Sigmoid colon (tissue), 7 donors: ENCODE results near the gene STKLD1. TPM values are rescaled to one million over a fixed set of nuclear protein-coding genes. Genes with fewer than 3 reads are reported as not detected.

Experiments
- DNase-seq: peaks from one replicate; pipeline ENCODE4 v3.0.0-alpha.2; 2019
- H3K27ac ChIP-seq, 4 donors: fragments of 200-600 bp; sonication (generic); one replicate each; pipeline ENCODE4 v1.5.1; 2016 to 2019; ENCODE audit warnings: mild to moderate bottlenecking in 1 of 4
- H3K27me3 ChIP-seq, 3 donors: fragments of 200-600 bp; sonication (generic); one replicate each; pipeline ENCODE4 v1.5.1; 2019; ENCODE audit warnings: mild to moderate bottlenecking in 1 of 3
- H3K36me3 ChIP-seq, 4 donors: fragments of 200-600 bp; sonication (generic); one replicate each; pipeline ENCODE4 v1.5.1; 2016 to 2019
- H3K4me1 ChIP-seq, 4 donors: fragments of 200-600 bp; sonication (generic); one replicate each; pipeline ENCODE4 v1.5.1; 2017 to 2019
- H3K4me3 ChIP-seq, 4 donors: fragments of 200-600 bp; sonication (generic); one replicate each; pipeline ENCODE4 v1.5.1; 2017 to 2019; ENCODE audit warnings: mild to moderate bottlenecking in 2 of 4, moderate library complexity in 1 of 4
- H3K9me3 ChIP-seq, 4 donors: fragments of 200-600 bp in 3 of 4; sonication (generic) in 3 of 4; one replicate each; pipeline versions ENCODE4 v1.5.1 to v1.6.1; 2013 to 2019
- EP300 ChIP-seq, 4 donors: sonication (generic); formaldehyde crosslinking; IDR thresholded peaks; one replicate each; pipeline ENCODE4 v1.6.1; 2017; ENCODE audit warnings: antibody characterized with exemption in 4 of 4
- POLR2A ChIP-seq, 2 donors: fragments of 450-650 bp; IDR thresholded peaks; one replicate each; pipeline ENCODE4 v1.6.1; 2016; ENCODE audit warnings: antibody characterized with exemption in 2 of 2, mild to moderate bottlenecking in 2 of 2, moderate library complexity in 2 of 2
- POLR2AphosphoS5 ChIP-seq, 4 donors: sonication (generic); formaldehyde crosslinking; IDR thresholded peaks; one replicate each; pipeline ENCODE4 v1.6.1; 2017; ENCODE audit warnings: antibody characterized with exemption in 4 of 4
- WGBS, 2 donors: extraction: QIAGEN DNeasy Blood & Tissue Kit; methylation state at CpG; one replicate each; pipeline ENCODE4 v1.1.7; 2013; 5-methylcytosine and 5-hydroxymethylcytosine counted together
- intact Hi-C: fragments of 100-400 bp; cut with DNase I; formaldehyde crosslinking; loops from one replicate; pipeline ENCODE4 v1.15.1; 2023
- polyA plus RNA-seq, 3 donors: library from polyadenylated mRNA; stranded (reverse); fragments of 200-250 nt; gene quantifications; one replicate each; pipeline ENCODE4 v1.2.3, GENCODE V29; 2013
- total RNA-seq, 4 donors: library from RNA; depleted of rRNA; stranded (reverse); fragments of >200 nt; gene quantifications; one replicate each; pipeline ENCODE4 v1.1.0, GENCODE V29; 2016
- TF ChIP-seq, protein P1 (sequence below), 4 experiments: fragments of 450-650 bp in 3 of 4; fragments of 200-600 bp in 1 of 4; IDR thresholded peaks; one replicate each; pipeline ENCODE4 v1.5.1; 2016 to 2019; ENCODE audit warnings: antibody characterized with exemption in 4 of 4, mild to moderate bottlenecking in 3 of 4, moderate library complexity in 2 of 4
- donor health status: healthy with polysubstance abuse.
- donor health status: Bipolar disorder and iron deficiency.
- donor health status: healthy.

The STKLD1 gene
- total and polyA plus RNA-seq, 7 donors: 0.49 to 8.3 (median 1.5) TPM; not detected in 1

DNA sequence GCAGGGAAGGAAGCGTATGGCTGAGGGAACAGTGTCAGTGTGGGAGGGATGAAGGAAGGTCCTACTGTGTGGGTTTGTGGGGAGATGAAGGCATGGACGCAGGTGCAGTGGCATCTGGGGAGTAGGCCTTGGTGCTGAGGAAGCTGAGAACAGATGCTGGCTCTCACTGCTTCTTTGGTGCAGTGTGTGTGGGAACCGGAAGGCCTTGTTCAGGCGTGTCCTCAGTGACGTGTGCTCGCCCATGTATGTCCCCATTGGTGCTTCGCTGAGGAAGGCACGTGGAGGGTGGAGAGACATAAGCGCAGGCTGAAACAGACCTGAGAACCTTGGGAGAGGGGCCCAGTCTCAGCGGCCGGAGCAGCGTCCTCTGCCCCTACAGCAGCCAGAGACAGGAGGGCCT lies 64.7 kb downstream of the STKLD1 start:
- no peak for DNase-seq
- no peak overlapping the region for H3K4me3 ChIP-seq
- TF ChIP-seq, protein P1, sequence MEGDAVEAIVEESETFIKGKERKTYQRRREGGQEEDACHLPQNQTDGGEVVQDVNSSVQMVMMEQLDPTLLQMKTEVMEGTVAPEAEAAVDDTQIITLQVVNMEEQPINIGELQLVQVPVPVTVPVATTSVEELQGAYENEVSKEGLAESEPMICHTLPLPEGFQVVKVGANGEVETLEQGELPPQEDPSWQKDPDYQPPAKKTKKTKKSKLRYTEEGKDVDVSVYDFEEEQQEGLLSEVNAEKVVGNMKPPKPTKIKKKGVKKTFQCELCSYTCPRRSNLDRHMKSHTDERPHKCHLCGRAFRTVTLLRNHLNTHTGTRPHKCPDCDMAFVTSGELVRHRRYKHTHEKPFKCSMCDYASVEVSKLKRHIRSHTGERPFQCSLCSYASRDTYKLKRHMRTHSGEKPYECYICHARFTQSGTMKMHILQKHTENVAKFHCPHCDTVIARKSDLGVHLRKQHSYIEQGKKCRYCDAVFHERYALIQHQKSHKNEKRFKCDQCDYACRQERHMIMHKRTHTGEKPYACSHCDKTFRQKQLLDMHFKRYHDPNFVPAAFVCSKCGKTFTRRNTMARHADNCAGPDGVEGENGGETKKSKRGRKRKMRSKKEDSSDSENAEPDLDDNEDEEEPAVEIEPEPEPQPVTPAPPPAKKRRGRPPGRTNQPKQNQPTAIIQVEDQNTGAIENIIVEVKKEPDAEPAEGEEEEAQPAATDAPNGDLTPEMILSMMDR (IDR thresholded peaks at IDR 0.05): no peak
- TF ChIP-seq POLR2A (IDR thresholded peaks at IDR 0.05): no peak
- TF ChIP-seq EP300 (IDR thresholded peaks at IDR 0.05): no peak
- no peak for TF ChIP-seq POLR2AphosphoS5 (IDR thresholded peaks at IDR 0.05)
- H3K9me3 ChIP-seq: no peaks in the 10 kb centered on the region
- 79 to 95% methylated on average over 12 of the region's 12 CpGs for WGBS, 2 donors
- no peaks in the 10 kb centered on the region for H3K36me3 ChIP-seq
- no peaks in the 10 kb centered on the region for H3K4me1 ChIP-seq
- H3K27ac ChIP-seq: no peak overlapping the region
- intact Hi-C loops: no loop called here
- no peaks in the 10 kb centered on the region for H3K27me3 ChIP-seq

DNA sequence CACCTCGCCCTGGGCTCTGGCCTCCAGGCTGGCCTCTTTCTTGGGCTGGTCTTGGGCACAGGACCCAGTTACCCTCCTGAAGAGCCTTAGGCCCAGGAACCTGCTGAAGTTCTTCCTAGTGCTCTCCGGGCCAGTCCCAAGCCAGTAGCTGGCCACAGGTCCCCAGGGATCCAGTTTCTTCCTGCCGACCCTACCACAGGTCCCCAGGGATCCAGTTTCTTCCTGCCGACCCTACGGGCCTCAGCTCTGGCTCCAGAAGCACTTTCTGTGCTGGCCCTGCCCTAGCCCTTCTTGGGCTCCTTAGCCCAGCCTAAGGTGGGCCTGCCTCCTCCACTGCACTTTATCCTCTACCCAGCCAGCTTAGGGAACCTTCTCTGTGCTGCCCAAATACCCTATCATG lies 65.4 kb downstream of the STKLD1 start:
- WGBS, 2 donors: 66 to 85% methylated on average over 5 of the region's 5 CpGs
- Histone ChIP-seq H3K9me3 (no peaks in the 10 kb centered on the region), H3K27ac (no peak overlapping the region), H3K4me3 (no peak overlapping the region), H3K27me3 (no peaks in the 10 kb centered on the region), H3K4me1 (no peaks in the 10 kb centered on the region), H3K36me3 (no peaks in the 10 kb centered on the region)
- TF ChIP-seq EP300 (IDR thresholded peaks at IDR 0.05): no peak
- no peak for TF ChIP-seq POLR2A (IDR thresholded peaks at IDR 0.05)
- TF ChIP-seq, protein P1 (IDR thresholded peaks at IDR 0.05): no peak
- TF ChIP-seq POLR2AphosphoS5 (IDR thresholded peaks at IDR 0.05): no peak
- DNase-seq: no peak
- intact Hi-C loops: no loop called here

DNA sequence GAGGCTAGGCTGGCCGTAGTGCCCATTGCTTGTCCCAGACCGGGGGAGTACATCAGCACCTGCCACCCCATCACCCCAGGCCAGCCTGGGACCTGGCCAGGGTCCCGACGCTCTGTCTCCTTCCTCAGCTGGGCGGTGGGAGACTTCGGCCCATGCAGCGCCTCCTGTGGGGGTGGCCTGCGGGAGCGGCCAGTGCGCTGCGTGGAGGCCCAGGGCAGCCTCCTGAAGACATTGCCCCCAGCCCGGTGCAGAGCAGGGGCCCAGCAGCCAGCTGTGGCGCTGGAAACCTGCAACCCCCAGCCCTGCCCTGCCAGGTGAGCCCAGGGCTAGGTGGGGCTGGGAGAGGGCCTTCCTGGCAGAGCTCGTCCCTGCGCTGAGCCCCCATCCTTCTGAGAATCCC lies 67.1 kb downstream of the STKLD1 start:
- no peak overlapping the region for H3K4me3 ChIP-seq
- no peak for TF ChIP-seq POLR2AphosphoS5 (IDR thresholded peaks at IDR 0.05)
- TF ChIP-seq EP300 (IDR thresholded peaks at IDR 0.05): no peak
- TF ChIP-seq POLR2A (IDR thresholded peaks at IDR 0.05): no peak
- TF ChIP-seq, protein P1 (IDR thresholded peaks at IDR 0.05): no peak
- H3K27me3 ChIP-seq: no peaks in the 10 kb centered on the region
- 94 to 95% methylated on average over 15 of the region's 15 CpGs for WGBS, 2 donors
- no peaks in the 10 kb centered on the region for H3K36me3 ChIP-seq
- no peaks in the 10 kb centered on the region for H3K4me1 ChIP-seq
- intact Hi-C loops: no loop called here
- no peak overlapping the region for H3K27ac ChIP-seq
- no peaks in the 10 kb centered on the region for H3K9me3 ChIP-seq
- no peak for DNase-seq

GRCh38 chr9:133443982-133444381 lies 67.8 kb downstream of the STKLD1 start:
- WGBS, 2 donors: 86 to 87% methylated on average over 8 of the region's 8 CpGs
- no peak overlapping the region for H3K4me3 ChIP-seq
- intact Hi-C loops: no loop called here

More at GRCh38 chr9:133443982-133444381, 67.8 kb downstream of the STKLD1 start:
- Histone ChIP-seq H3K4me1 (no peaks in the 10 kb centered on the region), H3K36me3 (no peaks in the 10 kb centered on the region), H3K27me3 (no peaks in the 10 kb centered on the region), H3K9me3 (no peaks in the 10 kb centered on the region), H3K27ac (no peak overlapping the region)
- no peak for DNase-seq
- TF ChIP-seq, protein P1 (IDR thresholded peaks at IDR 0.05): no peak
- TF ChIP-seq POLR2A (IDR thresholded peaks at IDR 0.05) (no peak), POLR2AphosphoS5 (IDR thresholded peaks at IDR 0.05) (no peak), EP300 (IDR thresholded peaks at IDR 0.05) (no peak)
